ENCODE measurements around the gene FOSB. TPM values are rescaled to one million over a fixed set of nuclear protein-coding genes. Genes with fewer than 3 reads are reported as not detected.

FOSB gene
- total and polyA plus RNA-seq, 2 donors from 2014 or later, result 0.73 to 0.98 TPM

DNA sequence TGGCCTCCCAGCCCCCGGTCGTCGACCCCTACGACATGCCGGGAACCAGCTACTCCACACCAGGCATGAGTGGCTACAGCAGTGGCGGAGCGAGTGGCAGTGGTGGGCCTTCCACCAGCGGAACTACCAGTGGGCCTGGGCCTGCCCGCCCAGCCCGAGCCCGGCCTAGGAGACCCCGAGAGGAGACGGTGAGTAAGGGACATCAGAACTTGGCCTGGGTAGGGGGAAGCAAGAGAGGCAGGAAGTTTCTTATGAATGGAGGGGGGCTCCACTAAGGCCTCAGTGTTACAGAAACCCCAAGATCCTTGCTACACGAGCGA is 2.9 kb downstream of the FOSB start:
- FAIRE-seq (no peak), DNase-seq (no peak)
- no peak overlapping the region for H3K9ac ChIP-seq (ENCODE audit: low read length in 3 of 3)
- H3K4me1 ChIP-seq (ENCODE audit: control insufficient read depth in 2 of 3, insufficient read depth in 2 of 3, low read depth in 1 of 3, low read length in 3 of 3), result peaks cover 0 to 30% (median 9%) of the 10 kb centered on the region in 3 donors
- TF ChIP-seq, protein P1, sequence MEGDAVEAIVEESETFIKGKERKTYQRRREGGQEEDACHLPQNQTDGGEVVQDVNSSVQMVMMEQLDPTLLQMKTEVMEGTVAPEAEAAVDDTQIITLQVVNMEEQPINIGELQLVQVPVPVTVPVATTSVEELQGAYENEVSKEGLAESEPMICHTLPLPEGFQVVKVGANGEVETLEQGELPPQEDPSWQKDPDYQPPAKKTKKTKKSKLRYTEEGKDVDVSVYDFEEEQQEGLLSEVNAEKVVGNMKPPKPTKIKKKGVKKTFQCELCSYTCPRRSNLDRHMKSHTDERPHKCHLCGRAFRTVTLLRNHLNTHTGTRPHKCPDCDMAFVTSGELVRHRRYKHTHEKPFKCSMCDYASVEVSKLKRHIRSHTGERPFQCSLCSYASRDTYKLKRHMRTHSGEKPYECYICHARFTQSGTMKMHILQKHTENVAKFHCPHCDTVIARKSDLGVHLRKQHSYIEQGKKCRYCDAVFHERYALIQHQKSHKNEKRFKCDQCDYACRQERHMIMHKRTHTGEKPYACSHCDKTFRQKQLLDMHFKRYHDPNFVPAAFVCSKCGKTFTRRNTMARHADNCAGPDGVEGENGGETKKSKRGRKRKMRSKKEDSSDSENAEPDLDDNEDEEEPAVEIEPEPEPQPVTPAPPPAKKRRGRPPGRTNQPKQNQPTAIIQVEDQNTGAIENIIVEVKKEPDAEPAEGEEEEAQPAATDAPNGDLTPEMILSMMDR (IDR thresholded peaks at IDR 0.05; ENCODE audit: borderline replicate concordance, extremely low read depth, insufficient read depth), result no peak
- H3K27me3 ChIP-seq (ENCODE audit: control insufficient read depth, insufficient read depth, low read length), result peaks cover 22% of the 10 kb centered on the region
- H3K27ac ChIP-seq (ENCODE audit: low read depth in 2 of 2, low read length in 2 of 2), result no peak overlapping the region
- intact Hi-C loops (cut with DNase I), result no loop called here
- H3K9me3 ChIP-seq (ENCODE audit: control insufficient read depth in 2 of 3, insufficient read depth in 1 of 3, low read length in 3 of 3), result no peaks in the 10 kb centered on the region
- H3K4me3 ChIP-seq (ENCODE audit: low read length in 3 of 3), result peak overlapping the region in 1 of 3 donors; percentile 98
- no peaks in the 10 kb centered on the region for H3K36me3 ChIP-seq (ENCODE audit: control insufficient read depth in 2 of 3, insufficient read depth in 3 of 3, low read length in 3 of 3)

DNA sequence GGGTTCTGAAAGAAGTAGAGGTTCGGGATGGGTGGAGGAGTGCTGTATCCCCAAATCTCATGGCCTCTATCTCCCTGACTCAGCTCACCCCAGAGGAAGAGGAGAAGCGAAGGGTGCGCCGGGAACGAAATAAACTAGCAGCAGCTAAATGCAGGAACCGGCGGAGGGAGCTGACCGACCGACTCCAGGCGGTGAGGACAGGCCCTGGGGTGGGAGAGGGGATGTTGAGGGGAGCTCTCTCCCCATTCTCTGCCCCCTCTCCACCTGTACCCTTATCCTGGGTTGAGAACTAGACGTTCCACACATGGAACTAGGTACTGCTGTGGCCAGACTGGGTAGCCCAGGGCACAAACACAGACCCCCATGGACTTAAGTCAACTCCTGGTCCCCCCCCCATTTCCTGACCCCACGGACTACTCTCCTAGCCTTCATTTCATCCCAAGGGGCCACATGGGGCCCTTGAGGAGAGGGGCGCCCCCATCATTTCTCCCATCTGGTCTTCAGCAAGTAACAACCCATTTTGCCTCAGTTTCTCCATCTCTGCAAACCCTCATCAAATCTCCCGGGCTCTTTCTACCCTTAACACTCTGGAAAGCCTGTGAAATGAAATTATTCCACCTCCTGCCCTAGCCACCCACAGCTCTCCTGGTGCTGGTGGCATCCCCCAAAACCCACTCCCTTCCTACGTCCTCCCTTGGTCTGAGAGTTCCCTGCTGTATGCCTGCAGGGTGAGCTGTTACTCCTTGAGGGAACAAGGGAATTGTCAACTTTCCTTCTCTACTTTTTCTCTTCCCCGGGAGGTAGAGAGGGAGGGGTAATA is 3.5 kb downstream of the FOSB start:
- FAIRE-seq (no peak), DNase-seq (peak in 1 of 5 donors; percentile 59)

DNA sequence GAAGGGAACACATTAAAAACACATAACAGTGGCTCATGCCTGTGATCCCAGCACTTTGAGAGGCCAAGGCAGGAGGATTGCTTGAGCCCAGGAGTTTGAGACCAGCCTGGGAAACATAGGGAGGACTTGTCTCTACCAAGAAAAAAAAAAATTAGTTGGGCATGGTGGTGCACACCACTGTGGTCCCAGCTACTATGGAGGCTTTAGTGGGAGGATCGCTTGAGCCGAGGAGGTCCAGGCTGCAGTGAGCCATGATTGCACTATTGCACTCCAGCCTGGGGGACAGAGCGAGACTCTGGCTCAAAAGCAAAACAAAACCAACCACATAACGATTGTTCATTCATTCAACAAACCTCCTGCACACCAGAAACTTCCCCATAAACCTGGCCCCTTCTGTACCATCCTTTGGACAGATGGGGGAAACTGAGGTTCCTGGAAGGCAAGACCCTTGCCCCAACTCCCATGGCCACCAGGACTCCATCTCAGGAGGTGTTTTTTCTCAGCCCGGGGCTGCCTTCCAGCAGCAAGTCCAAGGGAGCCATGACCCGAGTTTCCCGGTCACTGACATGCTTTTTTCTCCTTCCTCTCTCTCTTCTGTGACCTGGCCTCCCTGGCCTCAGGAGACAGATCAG is 4.3 kb downstream of the FOSB start:
- peak overlapping the region in 1 of 3 donors; percentile 37 for H3K4me3 ChIP-seq (ENCODE audit: low read length in 3 of 3)
- intact Hi-C loops (cut with DNase I), result no loop called here
- DNase-seq (peak in 3 of 5 donors; percentile 27 to 30 (median 28)), FAIRE-seq (no peak)
- H3K27ac ChIP-seq (ENCODE audit: low read depth in 2 of 2, low read length in 2 of 2), result no peak overlapping the region
- TF ChIP-seq, protein P1 (IDR thresholded peaks at IDR 0.05; ENCODE audit: borderline replicate concordance, extremely low read depth, insufficient read depth), result no peak
- H3K9me3 ChIP-seq (ENCODE audit: control insufficient read depth in 2 of 3, insufficient read depth in 1 of 3, low read length in 3 of 3), result no peaks in the 10 kb centered on the region
- H3K27me3 ChIP-seq (ENCODE audit: control insufficient read depth, insufficient read depth, low read length), result peaks cover 22% of the 10 kb centered on the region
- H3K4me1 ChIP-seq (ENCODE audit: control insufficient read depth in 2 of 3, insufficient read depth in 2 of 3, low read depth in 1 of 3, low read length in 3 of 3), result peaks cover 0 to 30% (median 8%) of the 10 kb centered on the region in 3 donors
- no peak overlapping the region for H3K9ac ChIP-seq (ENCODE audit: low read length in 3 of 3)
- H3K36me3 ChIP-seq (ENCODE audit: control insufficient read depth in 2 of 3, insufficient read depth in 3 of 3, low read length in 3 of 3), result no peaks in the 10 kb centered on the region

More for the DNA sequence above, 3.5 kb downstream of the FOSB start:
- Histone ChIP-seq H3K27ac (ENCODE audit: low read depth in 2 of 2, low read length in 2 of 2) (no peak overlapping the region), H3K9ac (ENCODE audit: low read length in 3 of 3) (no peak overlapping the region), H3K36me3 (ENCODE audit: control insufficient read depth in 2 of 3, insufficient read depth in 3 of 3, low read length in 3 of 3) (no peaks in the 10 kb centered on the region), H3K9me3 (ENCODE audit: control insufficient read depth in 2 of 3, insufficient read depth in 1 of 3, low read length in 3 of 3) (no peaks in the 10 kb centered on the region), H3K4me1 (ENCODE audit: control insufficient read depth in 2 of 3, insufficient read depth in 2 of 3, low read depth in 1 of 3, low read length in 3 of 3) (peaks cover 0 to 30% (median 9%) of the 10 kb centered on the region in 3 donors), H3K4me3 (ENCODE audit: low read length in 3 of 3) (peak overlapping the region in 1 of 3 donors; percentile 98), H3K27me3 (ENCODE audit: control insufficient read depth, insufficient read depth, low read length) (peaks cover 22% of the 10 kb centered on the region)
- intact Hi-C loops (cut with DNase I), result no loop called here
- TF ChIP-seq, protein P1 (IDR thresholded peaks at IDR 0.05; ENCODE audit: borderline replicate concordance, extremely low read depth, insufficient read depth), result no peak

Data from kidney (tissue), 14 donors.